Measurements from ENCODE around the gene SMIM1. TPM values are rescaled to one million over a fixed set of nuclear protein-coding genes. Genes with fewer than 3 reads are reported as not detected.

The SMIM1 gene
- polyA plus RNA-seq, 1 donor, result 3.1 TPM

DNA sequence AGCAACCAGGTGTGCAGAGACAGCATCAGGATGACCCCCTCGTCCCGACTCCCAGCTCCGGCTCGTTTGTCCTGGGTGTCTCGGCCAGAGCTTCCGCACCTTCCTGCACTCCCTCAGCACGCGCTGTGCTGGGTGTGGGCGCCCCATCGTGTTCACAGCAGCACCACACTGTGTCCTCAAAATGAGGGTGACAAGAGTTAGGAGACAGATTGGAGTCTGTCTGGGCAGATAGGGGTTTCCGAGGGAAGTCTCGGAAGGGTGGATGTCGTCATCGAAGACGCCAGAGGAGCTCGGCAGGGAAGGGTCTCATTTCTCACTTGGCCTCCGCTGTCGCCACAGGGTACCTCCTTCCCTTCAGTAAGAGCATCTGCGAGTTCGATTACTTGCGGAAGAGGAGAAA lies 16.2 kb upstream of the SMIM1 start:
- no peak for DNase-seq (ENCODE audit: low read depth)

DNA sequence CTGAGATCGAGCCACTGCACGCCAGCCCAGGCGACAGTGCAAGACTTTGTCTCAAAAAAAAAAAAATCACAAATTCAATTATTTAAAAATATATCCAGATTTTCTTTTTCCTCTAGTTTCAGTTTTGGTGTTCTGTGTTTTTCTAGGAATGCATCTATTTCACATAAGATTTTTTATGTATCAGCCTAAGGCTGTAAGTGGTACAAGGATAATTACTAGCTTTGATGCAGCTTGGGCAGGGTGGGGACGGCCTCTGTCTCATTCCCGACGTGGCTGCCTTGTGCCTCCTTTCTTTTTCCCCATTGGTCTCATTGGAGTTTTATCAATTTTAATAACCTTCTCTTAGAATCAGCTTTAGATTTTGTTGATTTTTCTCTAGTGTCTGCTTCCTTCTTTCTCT lies 13.4 kb upstream of the SMIM1 start:
- no peak for DNase-seq (ENCODE audit: low read depth)

DNA sequence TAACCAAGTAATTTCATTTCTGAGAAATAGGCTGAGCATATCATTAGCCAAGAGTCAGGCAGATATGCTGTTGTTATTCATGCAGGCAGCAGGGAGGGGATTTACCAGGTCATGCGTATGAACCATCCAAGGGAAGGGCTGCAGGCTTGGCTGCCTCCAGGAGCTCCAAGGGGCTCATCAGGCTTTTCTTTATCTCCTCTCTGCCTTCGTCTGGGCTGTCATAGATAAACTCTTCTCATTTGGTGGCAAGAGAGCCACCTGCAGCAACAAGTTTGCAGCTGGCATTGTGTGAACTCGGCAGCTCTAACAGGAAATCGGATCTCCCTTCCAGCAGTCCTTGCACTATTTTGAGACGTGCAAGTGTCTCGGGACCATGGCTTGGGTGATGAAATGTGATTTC lies 12.8 kb upstream of the SMIM1 start:
- DNase-seq (ENCODE audit: low read depth), result no peak

DNA sequence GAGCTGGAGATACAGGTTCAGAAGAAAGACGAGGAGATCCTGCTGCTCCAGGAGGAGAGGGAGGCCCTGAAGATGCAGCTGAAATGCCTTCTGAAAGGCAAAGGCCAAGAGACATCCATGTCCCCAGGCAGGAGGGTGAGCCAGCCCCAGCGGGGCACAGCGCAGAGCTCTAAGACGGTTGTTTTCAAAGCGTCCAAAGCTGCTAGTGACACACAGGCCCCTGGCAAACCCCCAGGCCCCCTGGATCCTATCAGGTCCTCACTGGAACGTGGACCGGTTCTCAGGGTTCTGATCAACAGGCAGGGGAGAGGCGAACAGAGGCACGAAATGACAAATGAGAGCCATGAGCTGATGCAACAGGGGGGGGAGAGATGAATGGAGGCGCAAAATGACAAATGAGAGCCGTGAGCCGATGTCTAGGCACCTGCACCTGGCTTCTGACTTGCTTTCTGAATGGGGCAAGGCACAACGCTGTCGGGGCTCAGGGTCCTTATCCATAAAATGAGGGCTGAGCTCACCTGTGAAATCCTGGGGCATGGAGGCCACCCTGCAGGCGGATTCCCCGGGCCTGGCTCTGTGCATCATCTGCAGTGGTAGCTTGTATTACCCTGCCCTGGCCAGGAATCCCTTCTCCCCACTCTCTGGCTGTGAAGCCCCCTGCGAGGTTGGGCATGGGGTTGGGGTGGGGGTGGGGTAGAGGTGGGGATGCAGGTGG lies 11.1 kb upstream of the SMIM1 start:
- DNase-seq (ENCODE audit: low read depth), result no peak

DNA sequence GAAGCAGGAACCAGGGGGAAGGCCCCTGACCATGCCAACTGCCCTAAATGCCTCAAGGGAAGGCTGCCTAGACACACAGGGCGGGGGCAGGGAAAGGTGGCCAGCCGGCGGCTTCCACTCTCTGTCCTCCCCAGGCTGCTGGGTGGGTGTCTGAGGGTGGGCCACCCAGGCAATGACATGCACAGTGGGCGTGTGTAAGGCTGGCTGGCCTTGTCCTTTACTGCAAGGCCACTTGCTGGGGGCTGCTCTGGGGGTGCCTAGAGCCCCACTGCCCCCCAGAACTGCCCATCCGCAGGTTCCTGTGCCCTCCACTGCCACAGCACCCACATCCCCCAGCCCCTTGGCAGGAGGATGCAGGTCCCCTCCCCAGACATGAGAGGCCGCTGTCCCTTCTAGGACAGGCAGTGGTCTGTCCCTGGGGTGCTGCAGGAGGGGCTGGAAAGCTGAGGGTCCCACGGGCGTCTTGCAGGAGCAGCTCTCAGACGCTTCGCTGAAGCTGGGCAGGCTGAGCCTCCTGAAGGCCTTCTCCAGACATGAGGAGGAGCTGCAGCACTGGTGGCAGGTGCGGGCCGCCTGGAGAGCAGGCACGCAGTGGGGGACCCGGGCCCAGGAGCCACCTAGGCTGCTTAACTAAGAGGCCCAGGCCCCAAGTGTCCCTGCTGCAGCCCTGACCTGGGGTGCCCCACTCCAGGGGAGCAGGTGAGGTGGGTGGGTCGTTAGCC lies 10.2 kb upstream of the SMIM1 start:
- DNase-seq (ENCODE audit: low read depth), result no peak

DNA sequence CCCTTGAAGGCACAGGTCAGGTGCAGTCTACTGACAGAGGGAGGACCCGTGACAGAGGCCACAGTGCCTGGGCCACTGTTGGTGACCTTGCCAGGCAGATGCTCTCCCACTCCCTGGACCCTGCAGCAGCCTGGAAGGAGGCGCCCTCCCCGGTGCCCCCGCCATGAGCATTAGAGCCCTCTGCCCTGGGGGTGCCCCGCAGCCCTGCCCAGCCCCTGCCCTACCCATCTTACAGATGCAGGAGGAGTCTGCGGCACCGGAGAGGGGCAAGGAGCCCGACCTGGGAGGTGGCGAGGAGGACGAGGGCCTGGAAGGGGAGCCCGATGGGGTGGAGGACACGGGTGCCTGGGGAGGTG lies 9.7 kb upstream of the SMIM1 start:
- DNase-seq (ENCODE audit: low read depth), result no peak

DNA sequence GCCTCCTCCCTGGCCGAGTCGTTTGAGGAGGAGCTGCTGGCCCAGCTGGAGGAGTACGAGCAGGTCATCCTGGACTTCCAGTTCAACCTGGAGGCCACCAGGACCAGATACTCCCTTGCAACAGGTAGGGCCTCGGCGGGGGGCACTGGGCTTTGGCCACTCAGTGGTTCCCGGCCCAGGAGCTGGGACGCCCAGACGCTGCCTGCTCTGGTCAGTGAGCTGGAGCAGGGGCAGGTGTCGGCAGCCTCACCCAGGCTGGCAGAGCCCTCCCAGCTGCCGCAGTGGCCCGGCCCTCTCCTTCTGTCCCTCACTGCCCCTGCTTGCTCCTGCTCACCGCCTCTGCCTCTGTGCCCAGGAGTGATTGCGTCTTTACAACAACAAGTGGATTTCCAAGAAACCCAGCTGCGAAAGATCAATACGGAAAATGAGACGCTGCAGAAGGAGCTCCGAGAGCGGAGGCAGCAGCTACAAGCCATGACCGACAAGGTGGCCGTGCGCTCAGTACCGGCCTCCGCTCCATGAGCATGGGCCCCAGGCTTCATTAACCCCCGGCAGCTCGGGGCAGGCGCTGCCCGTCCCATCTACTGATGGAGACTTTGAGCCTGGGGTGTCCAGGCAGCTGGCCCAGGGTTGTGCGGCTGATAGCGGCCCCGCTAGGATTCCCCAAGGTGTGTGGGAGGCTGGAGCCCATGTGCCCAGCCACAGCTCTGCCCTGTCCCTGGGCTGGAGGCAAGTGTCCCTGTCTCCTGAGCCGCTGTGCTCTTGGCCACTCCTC lies 9.0 kb upstream of the SMIM1 start:
- DNase-seq (ENCODE audit: low read depth), result no peak

DNA sequence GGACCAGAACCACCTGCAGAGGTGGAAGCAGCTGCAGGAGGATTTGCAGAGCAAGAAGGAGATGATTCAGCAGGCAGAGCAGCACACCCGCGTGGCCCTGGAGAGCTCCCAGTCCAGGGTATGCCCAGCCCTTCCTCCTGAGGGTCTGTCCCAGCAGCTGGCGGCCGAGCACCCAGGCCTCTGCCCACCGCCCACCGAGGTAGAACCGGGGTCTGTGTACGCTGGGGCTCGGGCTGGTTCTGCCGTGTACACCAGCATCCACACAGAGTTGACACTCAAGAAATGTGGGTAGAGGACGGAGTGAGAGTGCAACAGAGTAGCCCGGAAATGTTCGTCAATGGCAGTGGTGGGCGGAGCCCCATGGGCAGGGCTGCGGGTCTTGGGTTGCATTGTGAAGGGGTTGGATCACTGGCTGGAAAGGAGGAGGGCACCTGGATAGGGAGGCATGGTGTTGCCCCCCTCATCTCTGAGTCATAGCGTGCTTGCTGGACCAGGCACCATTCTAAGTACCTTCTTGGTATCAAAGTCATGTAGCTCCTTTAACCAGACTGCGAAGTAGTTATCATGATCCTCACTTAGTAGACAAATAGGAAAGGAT lies 5.1 kb upstream of the SMIM1 start:
- DNase-seq (ENCODE audit: low read depth), result no peak

DNA sequence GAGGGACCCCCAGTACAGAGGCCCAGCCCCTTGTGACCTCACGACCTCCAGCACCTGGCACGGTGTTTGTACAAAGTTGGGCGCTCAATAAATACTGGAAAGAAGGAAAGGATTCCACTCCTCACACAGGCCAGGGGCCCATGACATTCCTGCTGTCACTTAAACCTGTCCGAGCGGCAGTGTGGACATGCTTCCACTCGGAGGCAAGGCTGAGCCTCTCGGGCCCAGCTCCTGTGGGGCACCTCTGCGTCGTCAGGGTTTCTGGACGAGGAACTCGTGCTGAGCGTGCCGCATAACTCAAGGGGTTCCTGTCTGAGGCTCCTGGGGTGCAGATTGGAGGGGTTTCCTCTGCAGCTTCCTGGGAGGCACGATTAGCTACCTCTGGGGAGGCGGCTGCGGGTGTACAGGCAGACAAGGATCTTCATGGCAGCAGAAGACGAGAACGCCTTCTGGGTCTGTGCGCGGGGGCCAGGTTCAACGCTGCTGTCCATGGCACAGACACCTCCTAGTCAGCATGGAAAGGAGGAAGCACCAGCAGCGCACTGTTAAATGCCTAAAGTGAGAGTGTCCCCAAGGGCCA lies 3.6 kb upstream of the SMIM1 start:
- no peak for DNase-seq (ENCODE audit: low read depth)

DNA sequence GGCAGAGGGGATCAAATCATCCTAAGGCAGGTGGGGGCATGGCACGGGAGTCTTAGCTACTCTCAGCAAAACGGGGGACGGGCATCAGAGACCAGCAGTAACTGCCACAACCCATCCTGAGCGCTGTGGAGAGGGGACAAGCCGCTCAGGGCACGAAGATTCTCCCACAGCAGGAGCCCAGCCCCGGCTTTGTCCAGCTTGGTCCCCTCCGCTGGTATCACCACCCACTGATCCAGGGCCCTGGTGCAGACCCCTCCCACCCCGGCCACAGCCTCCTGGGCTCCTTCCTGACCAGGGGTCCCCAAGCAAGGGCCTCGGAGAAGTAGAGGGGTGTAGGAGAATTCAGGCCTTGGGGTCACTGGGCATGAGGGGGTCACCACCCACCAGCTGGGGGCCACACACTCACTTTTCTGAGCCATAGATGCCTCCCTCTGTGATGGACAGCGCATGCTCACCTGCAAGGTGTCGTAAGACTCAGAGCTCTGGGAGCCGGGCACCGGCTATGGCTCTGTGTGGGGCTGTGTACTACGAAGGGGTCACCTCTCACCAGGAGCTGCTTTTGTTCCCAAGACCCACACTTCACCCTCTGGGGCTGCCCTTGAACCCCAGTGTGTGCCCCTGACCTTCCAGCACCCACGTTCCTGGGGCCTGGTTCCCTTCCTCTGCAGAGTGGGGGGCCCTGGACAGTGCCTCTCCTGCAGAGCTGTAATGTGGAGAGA lies 2.3 kb upstream of the SMIM1 start:
- DNase-seq (ENCODE audit: low read depth), result no peak

DNA sequence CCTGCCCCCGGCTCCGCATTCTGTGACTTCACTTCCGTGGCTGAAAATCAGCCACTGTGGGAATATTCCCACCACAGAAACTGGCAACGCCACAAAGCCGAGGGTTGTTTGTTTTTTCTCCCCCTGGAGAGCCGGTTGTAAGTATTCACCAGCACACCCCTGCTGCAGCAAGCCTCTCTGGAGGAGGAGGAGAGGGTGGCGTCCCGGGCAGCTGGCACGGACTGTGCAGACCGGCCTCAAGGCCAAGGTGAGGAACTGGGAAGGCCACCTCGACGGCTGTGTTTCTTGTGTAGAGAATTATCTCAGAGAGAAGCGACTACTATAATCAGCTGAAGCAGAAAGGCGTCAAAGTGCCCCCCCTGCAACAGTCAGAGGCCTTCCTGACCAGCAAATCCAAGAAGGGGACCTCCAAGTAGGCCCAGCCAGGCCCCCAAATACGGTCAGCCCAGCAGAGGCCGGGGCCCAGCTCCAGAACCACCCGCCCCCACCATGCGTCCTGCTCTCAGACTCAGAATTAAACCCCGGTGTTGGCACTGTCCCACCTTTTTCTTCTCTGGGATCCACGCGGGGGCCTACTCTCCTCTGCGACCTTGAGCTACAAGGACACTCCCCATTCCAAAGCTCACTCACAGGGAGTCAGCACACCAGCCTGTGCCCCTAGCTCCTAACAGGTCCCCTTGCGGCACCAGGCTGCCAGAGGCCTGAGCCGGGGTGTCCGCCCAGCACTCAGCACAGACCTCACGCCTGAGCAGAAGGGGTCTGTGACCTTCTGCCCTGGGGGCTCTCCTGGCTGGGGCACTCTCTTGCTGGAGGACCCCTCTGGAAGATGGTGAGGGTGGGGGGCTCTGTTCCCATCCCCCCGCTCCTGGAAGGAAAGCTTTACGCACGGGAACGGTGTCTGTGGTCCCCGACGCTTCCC lies 1.2 kb upstream of the SMIM1 start:
- DNase-seq (ENCODE audit: low read depth), result no peak

DNA sequence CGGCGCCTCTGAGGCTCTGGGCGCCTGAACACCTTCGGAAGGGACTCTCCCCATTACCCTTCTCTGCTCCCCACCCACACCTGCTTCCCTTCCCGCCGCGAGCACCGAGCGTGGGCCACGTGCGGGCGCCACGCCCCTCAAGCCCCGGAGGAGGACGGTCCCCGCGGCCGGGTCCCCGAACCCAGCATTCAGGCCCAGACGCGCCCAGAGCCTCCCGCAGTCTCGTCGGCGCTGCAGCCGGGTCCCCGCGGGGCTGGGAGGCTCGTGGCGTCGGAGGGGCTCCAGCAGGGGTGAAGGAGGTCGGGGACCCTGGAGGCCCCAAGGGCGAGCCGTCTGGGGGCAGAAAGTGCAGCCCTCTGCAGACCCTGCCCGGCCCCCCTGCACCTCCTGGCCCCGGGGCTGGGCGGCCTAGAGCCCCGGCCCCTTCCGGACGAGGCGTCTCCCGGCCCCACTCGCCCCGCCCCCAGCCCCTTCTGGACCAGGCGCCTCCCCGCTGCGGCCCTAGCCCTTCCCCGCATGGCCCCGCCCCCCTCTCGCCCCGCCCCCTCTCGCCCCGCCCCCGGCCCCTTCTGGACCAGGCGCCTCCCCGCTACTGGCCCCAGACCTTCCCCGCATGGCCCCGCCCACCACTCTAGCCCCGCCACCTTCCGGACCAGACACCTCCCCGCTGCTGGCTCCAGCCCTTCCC lies 378 bp upstream of the SMIM1 start:
- no peak for DNase-seq (ENCODE audit: low read depth)

DNA sequence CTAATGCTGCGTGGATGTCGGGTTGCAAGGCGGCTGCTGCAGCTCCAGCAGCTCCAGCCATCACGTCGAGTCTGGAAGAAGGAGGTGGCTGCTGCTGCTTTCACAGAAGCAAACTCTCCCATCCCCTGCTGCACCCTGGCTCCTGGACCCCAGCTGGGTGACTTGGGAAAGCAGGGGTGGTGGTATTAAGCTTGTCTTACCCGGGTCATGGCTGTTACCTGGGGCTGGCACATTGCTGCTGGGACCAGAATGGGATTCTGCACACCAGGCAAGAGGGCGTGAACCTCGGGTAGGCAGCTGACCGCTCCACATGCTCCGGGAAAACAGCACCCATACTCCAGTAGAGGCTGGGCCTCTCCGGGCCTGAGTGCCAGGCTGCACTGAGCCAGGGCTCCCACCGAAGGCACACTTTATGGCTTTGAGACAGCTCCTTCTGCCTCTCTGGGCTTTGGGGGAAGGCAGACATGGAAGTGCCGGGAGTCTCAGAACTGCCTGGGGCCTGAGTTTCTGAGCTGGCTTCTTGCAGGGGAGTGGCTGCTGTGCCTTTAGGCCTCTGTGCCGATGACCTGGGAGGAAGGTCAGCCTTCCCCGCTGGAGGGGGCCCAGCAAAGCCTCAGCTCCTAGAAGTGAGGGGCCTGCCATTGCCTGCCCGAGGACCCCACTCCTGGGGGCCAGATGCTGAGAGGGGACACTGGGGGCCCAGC lies 1.2 kb downstream of the SMIM1 start:
- no peak for DNase-seq (ENCODE audit: low read depth)

DNA sequence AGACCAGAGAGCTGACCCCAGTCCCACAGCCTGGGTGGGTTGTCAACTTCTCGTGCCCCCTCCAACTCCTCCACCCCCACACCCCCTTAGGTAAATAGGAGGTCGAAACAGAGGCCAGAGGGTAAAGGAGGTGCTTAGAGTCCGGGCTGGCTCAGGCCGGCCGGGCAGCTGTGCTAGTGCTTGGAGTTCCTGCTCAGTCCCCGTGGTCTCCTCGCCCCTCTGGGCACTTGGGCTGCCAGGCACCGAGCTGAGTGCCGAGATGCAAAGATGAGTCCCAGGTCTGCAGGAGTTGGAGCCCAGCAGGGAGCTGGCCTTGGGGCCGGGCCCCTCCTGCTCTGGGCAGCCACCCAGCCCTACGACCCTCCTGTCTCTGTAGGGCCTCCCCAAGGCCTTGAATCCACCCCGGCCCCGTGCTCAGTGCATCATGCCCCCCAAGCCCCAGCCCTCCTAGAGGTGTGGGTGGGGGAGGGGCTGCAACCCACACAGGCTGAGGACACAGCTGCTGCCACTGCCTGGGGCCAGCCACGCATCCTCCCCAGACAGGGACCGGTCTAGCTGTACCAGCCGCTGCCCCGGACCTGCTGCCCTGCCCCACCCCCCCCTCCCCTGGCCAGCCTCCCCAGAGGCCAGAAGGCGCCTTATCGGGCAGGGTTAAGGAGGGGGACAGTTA lies 1.9 kb downstream of the SMIM1 start:
- DNase-seq (ENCODE audit: low read depth), result no peak

DNA sequence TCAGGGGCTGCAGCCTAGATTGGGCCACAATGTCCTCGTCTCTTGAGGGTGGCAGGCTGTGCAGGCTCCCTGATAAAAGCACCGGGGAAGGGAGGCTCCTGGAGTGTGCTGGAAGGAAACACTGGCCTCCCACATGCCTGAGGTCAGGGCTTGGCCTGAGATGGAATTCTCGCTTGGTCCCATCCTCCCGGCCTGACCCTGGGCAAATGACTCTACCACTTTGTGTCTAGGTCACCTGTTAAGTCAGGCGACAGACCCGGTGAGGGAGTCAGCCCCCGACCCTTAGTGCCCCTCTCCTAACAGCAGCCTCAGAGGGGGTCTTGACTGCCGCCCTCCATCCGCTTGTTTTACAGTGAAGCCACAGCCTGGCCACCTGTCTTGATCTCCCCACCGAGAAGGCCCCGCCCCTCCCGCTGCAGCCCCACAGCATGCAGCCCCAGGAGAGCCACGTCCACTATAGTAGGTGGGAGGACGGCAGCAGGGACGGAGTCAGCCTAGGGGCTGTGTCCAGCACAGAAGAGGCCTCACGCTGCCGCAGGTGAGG lies 2.5 kb downstream of the SMIM1 start:
- no peak for DNase-seq (ENCODE audit: low read depth)

DNA sequence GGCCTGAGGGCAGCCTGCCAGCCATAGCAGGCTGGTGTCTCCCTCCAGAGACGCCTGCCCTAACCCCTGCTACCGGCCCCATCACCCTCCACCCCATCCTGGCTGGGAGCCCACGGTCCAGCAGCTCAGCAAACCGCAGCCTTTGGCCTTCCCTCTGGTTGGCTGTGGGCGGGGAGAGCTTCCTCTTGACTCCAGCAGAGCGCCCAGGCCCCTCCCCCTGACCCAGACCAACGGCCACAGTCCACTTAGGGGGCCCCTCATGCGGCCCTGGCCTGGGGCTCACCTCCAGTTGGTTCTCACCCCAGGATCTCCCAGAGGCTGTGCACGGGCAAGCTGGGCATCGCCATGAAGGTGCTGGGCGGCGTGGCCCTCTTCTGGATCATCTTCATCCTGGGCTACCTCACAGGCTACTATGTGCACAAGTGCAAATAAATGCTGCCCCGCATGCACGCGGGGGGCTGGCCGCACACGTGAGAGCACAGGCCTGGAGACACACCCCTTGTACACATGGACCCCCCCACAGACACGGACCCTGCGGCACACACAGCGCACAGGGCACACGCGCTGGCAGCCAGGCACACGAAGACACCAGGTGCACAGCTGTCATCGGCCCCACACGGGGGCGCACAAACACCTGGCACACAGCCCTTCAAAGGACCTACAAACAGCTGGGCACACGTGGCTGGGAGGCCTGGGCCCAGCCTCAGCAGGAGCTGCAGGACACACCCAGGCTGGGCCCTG lies 3.1 kb downstream of the SMIM1 start:
- DNase-seq (ENCODE audit: low read depth), result no peak

DNA sequence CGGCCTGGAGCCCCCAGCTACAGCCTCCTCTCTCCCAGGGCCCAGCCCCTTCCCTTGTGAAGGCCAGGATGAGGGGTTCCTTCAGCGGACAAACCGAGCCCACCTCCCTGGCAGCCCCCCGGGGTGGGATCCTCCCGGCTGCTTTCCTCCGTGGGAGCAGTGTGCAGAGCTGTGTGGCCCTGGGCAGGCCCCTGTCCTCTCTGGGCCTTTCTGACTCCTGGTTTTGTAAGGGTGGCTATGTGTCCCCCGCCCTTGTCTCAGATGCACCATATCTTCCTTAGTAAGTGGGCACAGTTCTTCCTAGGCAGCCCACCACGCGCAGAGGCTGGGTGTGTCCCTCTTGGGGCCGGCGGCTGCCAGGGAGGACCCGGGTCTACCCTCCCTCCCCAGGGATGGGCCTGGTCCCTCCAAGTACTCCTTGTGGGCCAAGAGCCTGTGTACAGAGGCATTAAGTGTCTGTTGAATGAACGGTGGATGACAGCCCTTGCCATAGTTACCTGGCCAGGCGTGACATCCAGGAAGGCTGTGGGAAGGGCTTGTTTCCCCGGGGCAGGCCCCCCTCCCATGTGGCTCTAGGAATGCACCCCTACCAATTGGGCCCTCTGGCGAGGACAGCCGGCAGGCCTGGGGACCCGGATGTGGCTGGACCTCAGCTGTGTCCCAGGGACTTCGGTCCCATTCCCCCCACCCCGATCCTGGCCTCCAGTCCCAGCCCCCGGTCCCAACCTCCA lies 3.8 kb downstream of the SMIM1 start:
- no peak for DNase-seq (ENCODE audit: low read depth)
